ENCODE results near the gene CEP41. TPM values are rescaled to one million over a fixed set of nuclear protein-coding genes. Genes with fewer than 3 reads are reported as not detected.
"Not testable (repeated sequence)": the region's sequence is repeated elsewhere in the genome, so short reads cannot be mapped to it uniquely, and the experiment has no call there.

CEP41 gene
- total RNA-seq, 1 donor from 2014 or later: 34.7 TPM

GRCh38 chr7:130379532-130379920 lies 61.3 kb downstream of the CEP41 start:
- no peak overlapping the region for H3K27ac Mint-ChIP-seq (ENCODE audit: unreplicated experiment)
- no peak overlapping the region for H3K4me3 Mint-ChIP-seq (ENCODE audit: unreplicated experiment)
- peaks cover 17% of the 10 kb centered on the region for H3K36me3 Mint-ChIP-seq (ENCODE audit: unreplicated experiment)

GRCh38 chr7:130379019-130379418 lies 61.8 kb downstream of the CEP41 start:
- Mint-ChIP-seq H3K27ac (ENCODE audit: unreplicated experiment) (no peak overlapping the region), H3K27me3 (ENCODE audit: unreplicated experiment) (peaks cover 5% of the 10 kb centered on the region), H3K9me3 (ENCODE audit: unreplicated experiment) (peaks cover 17% of the 10 kb centered on the region), H3K4me1 (ENCODE audit: low read depth, unreplicated experiment) (peaks cover 9% of the 10 kb centered on the region), H3K36me3 (ENCODE audit: unreplicated experiment) (peaks cover 17% of the 10 kb centered on the region), H3K4me3 (ENCODE audit: unreplicated experiment) (no peak overlapping the region)
- TF ChIP-seq CTCF (IDR thresholded peaks at IDR 0.05; ENCODE audit: partially characterized antibody, unreplicated experiment): no peak
- DNase-seq: no peak

More at GRCh38 chr7:130379532-130379920, 61.3 kb downstream of the CEP41 start:
- Mint-ChIP-seq H3K9me3 (ENCODE audit: unreplicated experiment) (peaks cover 17% of the 10 kb centered on the region), H3K27me3 (ENCODE audit: unreplicated experiment) (peaks cover 5% of the 10 kb centered on the region), H3K4me1 (ENCODE audit: low read depth, unreplicated experiment) (peaks cover 9% of the 10 kb centered on the region)
- DNase-seq: no peak
- no peak for TF ChIP-seq CTCF (IDR thresholded peaks at IDR 0.05; ENCODE audit: partially characterized antibody, unreplicated experiment)

- Mint-ChIP-seq H3K27ac (ENCODE audit: unreplicated experiment) (no peak overlapping the region), H3K36me3 (ENCODE audit: unreplicated experiment) (peaks cover 21% of the 10 kb centered on the region), H3K27me3 (ENCODE audit: unreplicated experiment) (peaks cover 5% of the 10 kb centered on the region), H3K4me1 (ENCODE audit: low read depth, unreplicated experiment) (peaks cover 10% of the 10 kb centered on the region), H3K9me3 (ENCODE audit: unreplicated experiment) (peaks cover 19% of the 10 kb centered on the region), H3K4me3 (ENCODE audit: unreplicated experiment) (no peak overlapping the region)
- no peak for TF ChIP-seq CTCF (IDR thresholded peaks at IDR 0.05; ENCODE audit: partially characterized antibody, unreplicated experiment)
- DNase-seq: no peak
Observed at GRCh38 chr7:130377178-130377577, 63.6 kb downstream of the CEP41 start.

- not testable (repeated sequence) for H3K27ac Mint-ChIP-seq (ENCODE audit: unreplicated experiment); H3K4me3 Mint-ChIP-seq (ENCODE audit: unreplicated experiment)
- H3K36me3 Mint-ChIP-seq (ENCODE audit: unreplicated experiment): peaks cover 26% of the 10 kb centered on the region
Observed at GRCh38 chr7:130376461-130376860, 64.4 kb downstream of the CEP41 start.

GRCh38 chr7:130374507-130374906 lies 66.3 kb downstream of the CEP41 start:
- Mint-ChIP-seq H3K27ac (ENCODE audit: unreplicated experiment) (no peak overlapping the region), H3K9me3 (ENCODE audit: unreplicated experiment) (peaks cover 19% of the 10 kb centered on the region), H3K36me3 (ENCODE audit: unreplicated experiment) (peaks cover 26% of the 10 kb centered on the region)

More at GRCh38 chr7:130376461-130376860, 64.4 kb downstream of the CEP41 start:
- not testable (repeated sequence) for H3K27me3 Mint-ChIP-seq (ENCODE audit: unreplicated experiment); DNase-seq
- Mint-ChIP-seq H3K9me3 (ENCODE audit: unreplicated experiment) (peaks cover 19% of the 10 kb centered on the region), H3K4me1 (ENCODE audit: low read depth, unreplicated experiment) (peaks cover 10% of the 10 kb centered on the region)

More at GRCh38 chr7:130374507-130374906, 66.3 kb downstream of the CEP41 start:
- no peak for TF ChIP-seq CTCF (IDR thresholded peaks at IDR 0.05; ENCODE audit: partially characterized antibody, unreplicated experiment)
- no peak for DNase-seq
- Mint-ChIP-seq H3K27me3 (ENCODE audit: unreplicated experiment) (peaks cover 3% of the 10 kb centered on the region), H3K4me3 (ENCODE audit: unreplicated experiment) (no peak overlapping the region), H3K4me1 (ENCODE audit: low read depth, unreplicated experiment) (peaks cover 7% of the 10 kb centered on the region)
